ENCODE results near the gene MIPEP. TPM values are rescaled to one million over a fixed set of nuclear protein-coding genes. Genes with fewer than 3 reads are reported as not detected.

Gene MIPEP
- total RNA-seq, 1 donor from 2014 or later = 19.6 TPM

DNA sequence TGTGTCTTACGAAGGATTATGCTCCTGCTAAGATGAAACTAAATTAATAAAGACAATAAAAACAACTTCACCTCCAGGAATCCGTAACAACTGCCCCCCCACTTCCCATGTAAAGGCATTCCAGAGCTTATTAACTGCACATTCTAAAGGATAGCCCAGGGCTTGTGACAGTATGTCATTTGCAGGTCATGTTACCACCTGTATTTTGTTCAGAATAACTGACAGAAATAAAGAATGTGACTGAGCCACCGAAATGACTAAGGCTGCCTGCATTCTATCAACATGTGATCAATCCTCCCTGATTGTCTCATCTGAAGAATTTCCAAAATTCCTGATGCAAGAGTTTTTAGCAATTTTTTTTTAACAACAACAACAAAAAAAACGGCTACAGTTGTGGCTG, 117.2 kb downstream of the MIPEP start:
- Mint-ChIP-seq H3K27ac (ENCODE audit: unreplicated experiment) (no peak overlapping the region), H3K9me3 (no peaks in the 10 kb centered on the region), H3K4me3 (no peak overlapping the region), H3K36me3 (ENCODE audit: low read depth) (no peaks in the 10 kb centered on the region), H3K27me3 (ENCODE audit: low read depth) (no peaks in the 10 kb centered on the region), H3K4me1 (peaks cover 4% of the 10 kb centered on the region)
- TF ChIP-seq, protein P1, sequence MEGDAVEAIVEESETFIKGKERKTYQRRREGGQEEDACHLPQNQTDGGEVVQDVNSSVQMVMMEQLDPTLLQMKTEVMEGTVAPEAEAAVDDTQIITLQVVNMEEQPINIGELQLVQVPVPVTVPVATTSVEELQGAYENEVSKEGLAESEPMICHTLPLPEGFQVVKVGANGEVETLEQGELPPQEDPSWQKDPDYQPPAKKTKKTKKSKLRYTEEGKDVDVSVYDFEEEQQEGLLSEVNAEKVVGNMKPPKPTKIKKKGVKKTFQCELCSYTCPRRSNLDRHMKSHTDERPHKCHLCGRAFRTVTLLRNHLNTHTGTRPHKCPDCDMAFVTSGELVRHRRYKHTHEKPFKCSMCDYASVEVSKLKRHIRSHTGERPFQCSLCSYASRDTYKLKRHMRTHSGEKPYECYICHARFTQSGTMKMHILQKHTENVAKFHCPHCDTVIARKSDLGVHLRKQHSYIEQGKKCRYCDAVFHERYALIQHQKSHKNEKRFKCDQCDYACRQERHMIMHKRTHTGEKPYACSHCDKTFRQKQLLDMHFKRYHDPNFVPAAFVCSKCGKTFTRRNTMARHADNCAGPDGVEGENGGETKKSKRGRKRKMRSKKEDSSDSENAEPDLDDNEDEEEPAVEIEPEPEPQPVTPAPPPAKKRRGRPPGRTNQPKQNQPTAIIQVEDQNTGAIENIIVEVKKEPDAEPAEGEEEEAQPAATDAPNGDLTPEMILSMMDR (conservative IDR thresholded peaks at IDR 0.05) = no peak
- no peak for DNase-seq (ENCODE audit: low read depth, low spot score)

DNA sequence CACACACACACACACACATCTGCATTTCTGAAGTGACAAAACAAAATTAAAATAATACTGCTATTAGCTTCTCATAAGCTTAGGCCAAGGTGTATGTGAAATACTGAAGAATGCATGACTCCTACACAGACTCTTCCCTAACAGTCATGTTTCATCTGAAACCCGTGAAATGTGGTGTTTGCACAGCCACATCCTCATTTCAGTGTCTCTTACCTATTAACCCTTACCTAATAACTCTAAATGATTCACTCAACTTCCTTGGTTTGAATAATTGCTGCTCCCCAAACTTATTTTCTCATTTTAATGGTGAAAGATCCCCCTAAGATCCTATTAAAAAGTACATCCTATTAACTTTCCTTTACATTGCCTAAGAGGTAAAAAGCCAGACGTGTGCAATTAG, 117.6 kb downstream of the MIPEP start:
- TF ChIP-seq, protein P1 (conservative IDR thresholded peaks at IDR 0.05) = no peak
- Mint-ChIP-seq H3K36me3 (ENCODE audit: low read depth) (no peaks in the 10 kb centered on the region), H3K9me3 (no peaks in the 10 kb centered on the region), H3K27ac (ENCODE audit: unreplicated experiment) (no peak overlapping the region), H3K27me3 (ENCODE audit: low read depth) (no peaks in the 10 kb centered on the region), H3K4me1 (peaks cover 4% of the 10 kb centered on the region), H3K4me3 (no peak overlapping the region)
- DNase-seq (ENCODE audit: low read depth, low spot score) = no peak

DNA sequence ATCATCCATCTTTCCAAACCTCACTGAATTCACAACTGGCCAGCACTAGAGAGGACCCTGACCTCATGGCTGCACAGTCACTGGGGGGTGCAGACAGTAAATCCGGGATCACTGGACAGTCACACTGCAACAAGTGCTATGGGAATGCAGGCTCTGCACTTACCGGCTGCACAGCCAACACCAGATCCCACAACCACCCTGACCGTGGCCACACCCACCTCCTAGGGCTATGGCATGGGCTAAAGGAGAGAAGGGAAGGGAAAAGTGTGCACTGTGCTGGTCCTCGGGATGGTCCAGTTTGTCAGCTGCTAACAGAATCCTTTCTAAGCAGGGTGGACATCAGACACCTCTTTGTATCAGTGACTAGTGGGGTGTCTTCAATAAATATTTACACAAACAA, 118.2 kb downstream of the MIPEP start:
- Mint-ChIP-seq H3K4me1 (peaks cover 4% of the 10 kb centered on the region), H3K36me3 (ENCODE audit: low read depth) (no peaks in the 10 kb centered on the region), H3K9me3 (no peaks in the 10 kb centered on the region), H3K27me3 (ENCODE audit: low read depth) (no peaks in the 10 kb centered on the region), H3K27ac (ENCODE audit: unreplicated experiment) (no peak overlapping the region), H3K4me3 (no peak overlapping the region)
- no peak for DNase-seq (ENCODE audit: low read depth, low spot score)
- TF ChIP-seq, protein P1 (conservative IDR thresholded peaks at IDR 0.05) = no peak

DNA sequence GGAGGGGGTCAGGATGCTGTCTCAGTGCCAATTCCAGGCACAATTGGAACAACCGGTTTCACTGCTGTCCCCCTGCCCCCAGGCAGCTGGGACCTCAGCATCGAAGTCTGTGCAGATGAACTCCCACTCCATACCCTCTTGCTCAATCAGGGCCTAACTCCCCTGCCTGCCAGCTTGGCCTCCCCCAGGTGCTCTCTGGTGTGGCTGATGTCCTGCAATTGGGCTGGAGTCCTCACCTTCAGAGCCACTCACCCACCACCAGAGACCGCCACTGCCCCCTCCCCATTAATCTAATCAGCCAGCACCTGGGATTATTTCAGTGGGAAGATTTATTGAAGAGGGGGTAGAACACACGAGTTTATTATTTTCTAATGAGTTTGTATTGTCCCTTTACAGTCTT, 118.8 kb downstream of the MIPEP start:
- Mint-ChIP-seq H3K27ac (ENCODE audit: unreplicated experiment) (peak overlapping the region; percentile 82), H3K36me3 (ENCODE audit: low read depth) (no peaks in the 10 kb centered on the region), H3K4me3 (no peak overlapping the region), H3K9me3 (no peaks in the 10 kb centered on the region), H3K4me1 (peaks cover 4% of the 10 kb centered on the region), H3K27me3 (ENCODE audit: low read depth) (no peaks in the 10 kb centered on the region)
- DNase-seq (ENCODE audit: low read depth, low spot score) = no peak
- TF ChIP-seq, protein P1 (conservative IDR thresholded peaks at IDR 0.05) = no peak

DNA sequence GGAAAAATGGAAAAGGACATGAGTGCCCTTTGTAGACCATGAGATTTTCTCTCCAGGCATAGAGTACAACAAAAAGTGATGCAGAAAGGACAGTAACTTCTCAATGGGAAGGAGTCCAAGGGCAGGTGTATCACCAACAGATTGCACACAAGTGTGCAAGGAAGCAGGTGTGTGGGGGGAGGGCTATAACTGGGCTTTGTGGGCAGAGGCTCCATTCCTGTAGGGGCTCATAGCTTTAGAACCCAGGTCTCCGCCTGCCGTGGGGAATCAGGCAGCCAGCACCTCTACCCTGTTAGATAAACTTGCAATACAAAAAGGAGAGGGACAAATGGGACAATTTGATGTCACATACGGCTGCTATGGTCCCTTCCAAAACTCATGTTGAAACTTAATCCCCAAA, 119.8 kb downstream of the MIPEP start:
- no peaks in the 10 kb centered on the region for H3K9me3 Mint-ChIP-seq
- H3K27ac Mint-ChIP-seq (ENCODE audit: unreplicated experiment) = no peak overlapping the region
- no peaks in the 10 kb centered on the region for H3K27me3 Mint-ChIP-seq (ENCODE audit: low read depth)
- peaks cover 4% of the 10 kb centered on the region for H3K4me1 Mint-ChIP-seq
- H3K4me3 Mint-ChIP-seq = no peak overlapping the region
- DNase-seq (ENCODE audit: low read depth, low spot score) = no peak
- TF ChIP-seq, protein P1 (conservative IDR thresholded peaks at IDR 0.05) = no peak
- no peaks in the 10 kb centered on the region for H3K36me3 Mint-ChIP-seq (ENCODE audit: low read depth)

DNA sequence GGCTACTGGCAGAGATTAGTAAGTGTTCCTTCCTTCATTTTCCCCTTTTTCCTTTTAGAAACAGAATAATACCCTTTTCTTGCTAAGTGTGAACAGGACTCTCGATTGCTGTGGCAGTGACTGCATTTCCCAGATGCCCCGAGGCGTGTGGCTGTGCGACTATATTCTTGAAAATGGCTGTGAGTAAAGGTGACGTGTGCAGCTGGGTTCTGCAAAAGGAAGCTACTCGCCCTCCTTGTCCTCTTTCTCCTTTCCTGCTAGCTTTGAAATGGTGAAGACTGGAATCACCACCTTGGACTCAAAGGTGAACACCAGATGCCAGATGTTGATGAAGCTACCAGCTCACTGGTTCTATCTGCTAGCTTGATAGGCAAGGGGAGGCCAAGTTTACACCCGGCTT, 121.4 kb downstream of the MIPEP start:
- peak overlapping the region; percentile 48 for H3K27ac Mint-ChIP-seq (ENCODE audit: unreplicated experiment)
- no peaks in the 10 kb centered on the region for H3K36me3 Mint-ChIP-seq (ENCODE audit: low read depth)

More for the DNA sequence above, 121.4 kb downstream of the MIPEP start:
- Mint-ChIP-seq H3K4me3 (no peak overlapping the region), H3K9me3 (no peaks in the 10 kb centered on the region), H3K27me3 (ENCODE audit: low read depth) (no peaks in the 10 kb centered on the region), H3K4me1 (peaks cover 16% of the 10 kb centered on the region)
- TF ChIP-seq, protein P1 (conservative IDR thresholded peaks at IDR 0.05) = no peak
- no peak for DNase-seq (ENCODE audit: low read depth, low spot score)
